GM23338 (cell line): Measurements from ENCODE around the gene VMP1. TPM values are rescaled to one million over a fixed set of nuclear protein-coding genes. Genes with fewer than 3 reads are reported as not detected.

Experiments used
- ATAC-seq: fragments of 200-7000 bp; cut with Tn5 transposase; 3 replicates; pipeline ENCODE4 v1.9.1; 2020
- DNase-seq: peaks from one replicate; pipeline ENCODE4 v3.0.0-alpha.2; 2015; ENCODE audit warnings: low spot score
- H2AFZ ChIP-seq: fragments of 200-600 bp; sonication (generic); 2 replicates; pipeline ENCODE4 v1.8.0; 2016; ENCODE audit warnings: antibody characterized with exemption, mild to moderate bottlenecking, moderate library complexity
- H3F3A ChIP-seq: fragments of 200-600 bp; sonication (generic); replicated peaks from 2 replicates; pipeline ENCODE4 v1.8.0; 2017; ENCODE audit warnings: antibody characterized with exemption, mixed run types, low read depth
- H3K27ac ChIP-seq: fragments of 200-600 bp; sonication (generic); 2 replicates; pipeline ENCODE4 v1.6.1; 2016; ENCODE audit warnings: low read depth
- H3K27me3 ChIP-seq: fragments of 200-600 bp; sonication (generic); 2 replicates; pipeline ENCODE4 v1.8.0; 2016; ENCODE audit warnings: mild to moderate bottlenecking, mixed run types, moderate library complexity; ENCODE audit not compliant: insufficient read depth
- H3K36me3 ChIP-seq: fragments of 200-600 bp; sonication (generic); 2 replicates; pipeline ENCODE4 v1.8.0; 2016; ENCODE audit warnings: mild to moderate bottlenecking; ENCODE audit not compliant: insufficient read depth
- H3K4me1 ChIP-seq: fragments of 200-600 bp; sonication (generic); 2 replicates; pipeline ENCODE4 v1.8.0; 2016; ENCODE audit warnings: mild to moderate bottlenecking, moderate library complexity; ENCODE audit not compliant: insufficient read depth
- H3K4me2 ChIP-seq: fragments of 200-600 bp; sonication (generic); 2 replicates; pipeline ENCODE4 v1.7.1; 2017; ENCODE audit warnings: mixed run types
- H3K4me3 ChIP-seq: fragments of 200-600 bp; sonication (generic); 2 replicates; pipeline ENCODE4 v1.6.1; 2016; ENCODE audit warnings: mixed run types
- H3K79me2 ChIP-seq: fragments of 200-600 bp; sonication (generic); replicated peaks from 2 replicates; pipeline ENCODE4 v1.8.0; 2017; ENCODE audit warnings: mild to moderate bottlenecking; ENCODE audit not compliant: insufficient read depth
- H3K9me2 ChIP-seq: fragments of 200-600 bp; sonication (generic); 2 replicates; pipeline ENCODE4 v1.8.0; 2017; ENCODE audit not compliant: insufficient read depth
- H4K20me1 ChIP-seq: fragments of 200-600 bp; sonication (generic); replicated peaks from 2 replicates; pipeline ENCODE4 v1.8.0; 2017; ENCODE audit warnings: mild to moderate bottlenecking; ENCODE audit not compliant: insufficient read depth
- H3K27ac Mint-ChIP-seq: 2 replicates; pipeline ENCODE4 v1.8.0; 2020; ENCODE audit warnings: inconsistent platforms, mild to moderate bottlenecking, moderate library complexity, mixed read lengths
- H3K27me3 Mint-ChIP-seq: 3 replicates; pipeline ENCODE4 v1.8.0; 2022; ENCODE audit warnings: low read depth, mild to moderate bottlenecking, moderate library complexity, mixed read lengths, inconsistent platforms; ENCODE audit not compliant: insufficient read depth, poor library complexity
- H3K36me3 Mint-ChIP-seq: 3 replicates; pipeline ENCODE4 v1.8.0; 2021; ENCODE audit warnings: low read depth, mild to moderate bottlenecking, inconsistent platforms, moderate library complexity, mixed read lengths
- H3K4me1 Mint-ChIP-seq: 3 replicates; pipeline ENCODE4 v1.8.0; 2020; ENCODE audit warnings: mild to moderate bottlenecking, inconsistent platforms, mixed read lengths
- H3K4me3 Mint-ChIP-seq: 3 replicates; pipeline ENCODE4 v1.8.0; 2021; ENCODE audit warnings: moderate library complexity, mild to moderate bottlenecking, inconsistent platforms, mixed read lengths
- H3K9me3 Mint-ChIP-seq: 3 replicates; pipeline ENCODE4 v1.8.0; 2020; ENCODE audit warnings: moderate library complexity, mild to moderate bottlenecking, inconsistent platforms, mixed read lengths
- CREB1 ChIP-seq: fragments of 250-450 bp; sonication (Bioruptor Pico); IDR thresholded peaks from 2 replicates; pipeline ENCODE4 v1.5.0; 2020; ENCODE audit warnings: low read depth, mild to moderate bottlenecking, moderate library complexity
- EZH2 ChIP-seq: fragments of 200-600 bp; sonication (generic); IDR thresholded peaks from one replicate; pipeline ENCODE4 v1.8.0; 2017; ENCODE audit warnings: antibody characterized with exemption, mild to moderate bottlenecking, low read depth; ENCODE audit not compliant: unreplicated experiment
- POLR2AphosphoS5 ChIP-seq: IDR thresholded peaks from 2 replicates; pipeline ENCODE4 v1.6.1; 2016; ENCODE audit warnings: antibody characterized with exemption, low read depth
- STAT1 ChIP-seq: IDR thresholded peaks from one replicate; pipeline ENCODE4 v1.6.1; 2016; ENCODE audit warnings: antibody characterized with exemption; ENCODE audit not compliant: unreplicated experiment
- ZNF114 ChIP-seq: fragments of 250-450 bp; sonication (Bioruptor Pico); IDR thresholded peaks from 2 replicates; pipeline ENCODE4 v1.5.0; 2020; ENCODE audit warnings: mild to moderate bottlenecking, moderate library complexity
- ZNF331 ChIP-seq: fragments of 250-450 bp; sonication (Bioruptor Pico); IDR thresholded peaks from 2 replicates; pipeline ENCODE4 v1.5.0; 2020; ENCODE audit warnings: low read depth, mild to moderate bottlenecking, moderate library complexity
- polyA plus RNA-seq: library from polyadenylated mRNA; unstranded; fragments of >200 nt; fragmentation: Nextera tagmentation; extraction: Ambion mirVana; gene quantifications from 2 replicates; pipeline ENCODE4 v1.2.1, GENCODE V29; 2016
- total RNA-seq: library from RNA; depleted of rRNA; stranded (reverse); fragments of >200 nt; shearing (Covaris generic); gene quantifications from 2 replicates; pipeline ENCODE4 v1.2.3, GENCODE V29; 2014
- TF ChIP-seq, protein P1 (sequence below): fragments of 250-450 bp; sonication (Bioruptor Pico); IDR thresholded peaks from 2 replicates; pipeline ENCODE4 v1.5.0; 2020; ENCODE audit warnings: mild to moderate bottlenecking, moderate library complexity
- TF ChIP-seq, protein P2 (sequence below), 2 experiments: fragments of 200-600 bp in 1 of 2; sonication (generic) in 1 of 2; conservative IDR thresholded peaks; 2 replicates each; pipeline versions ENCODE4 v1.5.1 to v1.6.1; 2016 to 2017; ENCODE audit warnings: antibody characterized with exemption in 2 of 2, low read depth in 2 of 2, mild to moderate bottlenecking in 2 of 2, moderate library complexity in 1 of 2

Gene VMP1
- total and polyA plus RNA-seq, 2 experiments from 2014 or later, result 70.1 to 112 TPM

DNA sequence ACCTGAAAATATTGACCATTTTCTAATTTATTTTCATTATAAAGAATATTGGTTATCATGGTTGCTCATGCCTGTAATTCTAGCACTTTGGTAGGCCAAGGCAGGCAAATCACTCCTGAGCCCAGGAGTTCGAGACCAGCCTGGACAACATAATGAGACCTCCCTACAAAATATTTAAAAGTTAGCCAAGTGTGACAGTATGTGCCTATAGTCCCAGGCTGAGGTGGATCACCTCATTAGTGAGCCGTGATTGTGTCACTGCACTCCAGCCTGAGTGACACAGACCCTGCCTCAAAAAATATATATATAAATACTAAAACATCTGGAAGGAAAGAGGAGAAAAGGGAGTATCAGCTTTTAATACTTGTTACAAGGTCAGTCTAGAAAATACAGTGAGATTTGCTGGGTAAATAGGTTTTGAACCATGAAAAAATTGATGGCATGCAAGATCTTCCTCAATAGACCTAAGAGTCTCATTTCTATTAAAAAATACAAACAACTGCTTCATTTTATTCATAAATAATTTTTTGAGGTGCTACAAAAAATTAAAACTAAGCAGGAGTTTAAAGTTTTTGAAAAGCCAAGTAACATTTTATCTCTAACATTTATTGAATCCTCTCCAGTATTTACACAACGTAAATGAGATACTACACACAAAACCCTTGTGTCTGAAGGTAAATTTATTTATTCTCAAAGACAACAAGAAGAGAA is 137.6 kb downstream of the VMP1 start (continued):
- TF ChIP-seq, protein P1, sequence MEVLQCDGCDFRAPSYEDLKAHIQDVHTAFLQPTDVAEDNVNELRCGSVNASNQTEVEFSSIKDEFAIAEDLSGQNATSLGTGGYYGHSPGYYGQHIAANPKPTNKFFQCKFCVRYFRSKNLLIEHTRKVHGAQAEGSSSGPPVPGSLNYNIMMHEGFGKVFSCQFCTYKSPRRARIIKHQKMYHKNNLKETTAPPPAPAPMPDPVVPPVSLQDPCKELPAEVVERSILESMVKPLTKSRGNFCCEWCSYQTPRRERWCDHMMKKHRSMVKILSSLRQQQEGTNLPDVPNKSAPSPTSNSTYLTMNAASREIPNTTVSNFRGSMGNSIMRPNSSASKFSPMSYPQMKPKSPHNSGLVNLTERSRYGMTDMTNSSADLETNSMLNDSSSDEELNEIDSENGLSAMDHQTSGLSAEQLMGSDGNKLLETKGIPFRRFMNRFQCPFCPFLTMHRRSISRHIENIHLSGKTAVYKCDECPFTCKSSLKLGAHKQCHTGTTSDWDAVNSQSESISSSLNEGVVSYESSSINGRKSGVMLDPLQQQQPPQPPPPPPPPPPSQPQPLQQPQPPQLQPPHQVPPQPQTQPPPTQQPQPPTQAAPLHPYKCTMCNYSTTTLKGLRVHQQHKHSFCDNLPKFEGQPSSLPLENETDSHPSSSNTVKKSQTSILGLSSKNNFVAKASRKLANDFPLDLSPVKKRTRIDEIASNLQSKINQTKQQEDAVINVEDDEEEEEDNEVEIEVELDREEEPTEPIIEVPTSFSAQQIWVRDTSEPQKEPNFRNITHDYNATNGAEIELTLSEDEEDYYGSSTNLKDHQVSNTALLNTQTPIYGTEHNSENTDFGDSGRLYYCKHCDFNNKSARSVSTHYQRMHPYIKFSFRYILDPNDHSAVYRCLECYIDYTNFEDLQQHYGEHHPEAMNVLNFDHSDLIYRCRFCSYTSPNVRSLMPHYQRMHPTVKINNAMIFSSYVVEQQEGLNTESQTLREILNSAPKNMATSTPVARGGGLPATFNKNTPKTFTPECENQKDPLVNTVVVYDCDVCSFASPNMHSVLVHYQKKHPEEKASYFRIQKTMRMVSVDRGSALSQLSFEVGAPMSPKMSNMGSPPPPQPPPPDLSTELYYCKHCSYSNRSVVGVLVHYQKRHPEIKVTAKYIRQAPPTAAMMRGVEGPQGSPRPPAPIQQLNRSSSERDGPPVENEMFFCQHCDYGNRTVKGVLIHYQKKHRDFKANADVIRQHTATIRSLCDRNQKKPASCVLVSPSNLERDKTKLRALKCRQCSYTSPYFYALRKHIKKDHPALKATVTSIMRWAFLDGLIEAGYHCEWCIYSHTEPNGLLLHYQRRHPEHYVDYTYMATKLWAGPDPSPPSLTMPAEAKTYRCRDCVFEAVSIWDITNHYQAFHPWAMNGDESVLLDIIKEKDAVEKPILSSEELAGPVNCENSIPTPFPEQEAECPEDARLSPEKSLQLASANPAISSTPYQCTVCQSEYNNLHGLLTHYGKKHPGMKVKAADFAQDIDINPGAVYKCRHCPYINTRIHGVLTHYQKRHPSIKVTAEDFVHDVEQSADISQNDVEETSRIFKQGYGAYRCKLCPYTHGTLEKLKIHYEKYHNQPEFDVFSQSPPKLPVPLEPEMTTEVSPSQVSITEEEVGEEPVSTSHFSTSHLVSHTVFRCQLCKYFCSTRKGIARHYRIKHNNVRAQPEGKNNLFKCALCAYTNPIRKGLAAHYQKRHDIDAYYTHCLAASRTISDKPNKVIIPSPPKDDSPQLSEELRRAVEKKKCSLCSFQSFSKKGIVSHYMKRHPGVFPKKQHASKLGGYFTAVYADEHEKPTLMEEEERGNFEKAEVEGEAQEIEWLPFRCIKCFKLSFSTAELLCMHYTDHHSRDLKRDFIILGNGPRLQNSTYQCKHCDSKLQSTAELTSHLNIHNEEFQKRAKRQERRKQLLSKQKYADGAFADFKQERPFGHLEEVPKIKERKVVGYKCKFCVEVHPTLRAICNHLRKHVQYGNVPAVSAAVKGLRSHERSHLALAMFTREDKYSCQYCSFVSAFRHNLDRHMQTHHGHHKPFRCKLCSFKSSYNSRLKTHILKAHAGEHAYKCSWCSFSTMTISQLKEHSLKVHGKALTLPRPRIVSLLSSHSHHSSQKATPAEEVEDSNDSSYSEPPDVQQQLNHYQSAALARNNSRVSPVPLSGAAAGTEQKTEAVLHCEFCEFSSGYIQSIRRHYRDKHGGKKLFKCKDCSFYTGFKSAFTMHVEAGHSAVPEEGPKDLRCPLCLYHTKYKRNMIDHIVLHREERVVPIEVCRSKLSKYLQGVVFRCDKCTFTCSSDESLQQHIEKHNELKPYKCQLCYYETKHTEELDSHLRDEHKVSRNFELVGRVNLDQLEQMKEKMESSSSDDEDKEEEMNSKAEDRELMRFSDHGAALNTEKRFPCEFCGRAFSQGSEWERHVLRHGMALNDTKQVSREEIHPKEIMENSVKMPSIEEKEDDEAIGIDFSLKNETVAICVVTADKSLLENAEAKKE (CRISPR knock-in tag), result no peak
- TF ChIP-seq CREB1 (no peak), EZH2 (no peak), ZNF331 (no peak), STAT1 (no peak), POLR2AphosphoS5 (no peak)

DNA sequence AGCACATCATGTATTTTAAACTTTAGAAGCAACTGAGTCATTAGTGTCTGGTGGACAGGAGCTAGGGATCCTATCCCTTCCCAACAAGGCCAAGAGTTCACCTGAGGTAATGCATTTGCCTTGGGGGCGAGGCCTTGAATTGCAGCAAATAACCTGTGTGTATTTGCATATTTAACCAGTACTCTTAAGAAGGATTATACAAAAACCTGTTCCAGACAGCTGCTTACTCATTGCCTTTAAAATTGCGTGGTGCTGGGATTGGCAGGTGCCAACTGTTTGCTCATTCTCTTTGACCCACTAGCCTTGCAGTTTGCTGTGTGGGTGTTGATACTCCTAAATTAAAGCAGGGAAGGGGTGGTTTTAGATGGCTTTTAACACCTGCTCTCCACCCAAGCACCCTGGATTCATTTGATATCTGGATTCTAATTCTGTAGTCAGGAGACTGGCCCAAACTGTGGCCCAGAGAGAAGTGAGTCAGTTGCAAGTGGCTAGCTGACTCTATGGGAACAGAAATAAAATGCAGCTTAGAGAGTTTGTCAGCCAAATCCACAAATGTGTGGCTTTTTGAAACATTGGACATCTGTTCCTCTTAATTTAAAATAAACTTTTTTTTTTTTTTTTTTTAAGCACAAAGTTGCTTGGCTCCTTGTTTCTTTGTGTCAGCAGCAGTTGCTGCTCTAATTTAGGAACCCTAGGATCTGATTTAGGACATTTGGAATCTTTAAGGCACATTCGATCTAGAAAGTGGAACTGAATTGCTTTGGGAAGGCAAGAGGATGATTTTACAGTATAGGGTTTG is 138.3 kb downstream of the VMP1 start:
- Mint-ChIP-seq H3K36me3 (peaks cover 26% of the 10 kb centered on the region), H3K4me3 (no peak overlapping the region), H3K9me3 (peaks cover 4% of the 10 kb centered on the region; the same call in 2 of the 3 replicates), H3K4me1 (peaks cover 52% of the 10 kb centered on the region), H3K27me3 (peaks cover 44% of the 10 kb centered on the region), H3K27ac (peak overlapping the region; percentile 75)
- Histone ChIP-seq H4K20me1 (no peaks in the 10 kb centered on the region), H3K36me3 (no peaks in the 10 kb centered on the region), H3K27me3 (no peaks in the 10 kb centered on the region), H3K4me1 (peaks cover 17% of the 10 kb centered on the region), H3K79me2 (peaks cover 14% of the 10 kb centered on the region), H3K4me2 (peak overlapping the region; percentile 27; the same call in 1 of the 2 replicates), H3K27ac (no peak overlapping the region), H3F3A (no peaks in the 10 kb centered on the region), H2AFZ (no peak overlapping the region), H3K9me2 (no peaks in the 10 kb centered on the region), H3K4me3 (no peak overlapping the region)
- ATAC-seq (peak; percentile 12), DNase-seq (peak; percentile 54)
- TF ChIP-seq ZNF331 (no peak), EZH2 (no peak), CREB1 (no peak), ZNF114 (CRISPR knock-in tag) (no peak)
- TF ChIP-seq, protein P2, sequence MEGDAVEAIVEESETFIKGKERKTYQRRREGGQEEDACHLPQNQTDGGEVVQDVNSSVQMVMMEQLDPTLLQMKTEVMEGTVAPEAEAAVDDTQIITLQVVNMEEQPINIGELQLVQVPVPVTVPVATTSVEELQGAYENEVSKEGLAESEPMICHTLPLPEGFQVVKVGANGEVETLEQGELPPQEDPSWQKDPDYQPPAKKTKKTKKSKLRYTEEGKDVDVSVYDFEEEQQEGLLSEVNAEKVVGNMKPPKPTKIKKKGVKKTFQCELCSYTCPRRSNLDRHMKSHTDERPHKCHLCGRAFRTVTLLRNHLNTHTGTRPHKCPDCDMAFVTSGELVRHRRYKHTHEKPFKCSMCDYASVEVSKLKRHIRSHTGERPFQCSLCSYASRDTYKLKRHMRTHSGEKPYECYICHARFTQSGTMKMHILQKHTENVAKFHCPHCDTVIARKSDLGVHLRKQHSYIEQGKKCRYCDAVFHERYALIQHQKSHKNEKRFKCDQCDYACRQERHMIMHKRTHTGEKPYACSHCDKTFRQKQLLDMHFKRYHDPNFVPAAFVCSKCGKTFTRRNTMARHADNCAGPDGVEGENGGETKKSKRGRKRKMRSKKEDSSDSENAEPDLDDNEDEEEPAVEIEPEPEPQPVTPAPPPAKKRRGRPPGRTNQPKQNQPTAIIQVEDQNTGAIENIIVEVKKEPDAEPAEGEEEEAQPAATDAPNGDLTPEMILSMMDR (conservative IDR thresholded peaks at IDR 0.05; ENCODE audit: low read depth in 2 of 2), result no peak
